IPS-20b (cell line): ENCODE results near the gene XPOT.

Experiments used
- H3K27ac ChIP-seq: one replicate; pipeline ENCODE4 v1.5.1; 2013; ENCODE audit warnings: low read length
- H3K27me3 ChIP-seq: 2 replicates; pipeline ENCODE4 v1.6.1; 2013; ENCODE audit warnings: mild to moderate bottlenecking, low read length, inconsistent platforms; ENCODE audit not compliant: insufficient read depth
- H3K36me3 ChIP-seq: 2 replicates; pipeline ENCODE4 v1.6.1; 2013; ENCODE audit warnings: low read depth, mild to moderate bottlenecking, inconsistent platforms, low read length, moderate library complexity; ENCODE audit not compliant: insufficient read depth
- H3K4me1 ChIP-seq: 2 replicates; pipeline ENCODE4 v1.6.1; 2013; ENCODE audit warnings: mild to moderate bottlenecking, control low read depth, inconsistent platforms, low read length, moderate library complexity; ENCODE audit not compliant: insufficient read depth
- H3K4me3 ChIP-seq: 2 replicates; pipeline ENCODE4 v1.5.1; 2013; ENCODE audit warnings: mild to moderate bottlenecking, low read length, inconsistent platforms
- H3K9ac ChIP-seq: 2 replicates; pipeline ENCODE4 v1.6.1; 2013; ENCODE audit warnings: low read depth, mild to moderate bottlenecking, inconsistent platforms, low read length, moderate library complexity
- H3K9me3 ChIP-seq: 2 replicates; pipeline ENCODE4 v1.6.1; 2013; ENCODE audit warnings: mild to moderate bottlenecking, low read depth, low read length, inconsistent platforms; ENCODE audit not compliant: insufficient read depth

The XPOT gene

DNA sequence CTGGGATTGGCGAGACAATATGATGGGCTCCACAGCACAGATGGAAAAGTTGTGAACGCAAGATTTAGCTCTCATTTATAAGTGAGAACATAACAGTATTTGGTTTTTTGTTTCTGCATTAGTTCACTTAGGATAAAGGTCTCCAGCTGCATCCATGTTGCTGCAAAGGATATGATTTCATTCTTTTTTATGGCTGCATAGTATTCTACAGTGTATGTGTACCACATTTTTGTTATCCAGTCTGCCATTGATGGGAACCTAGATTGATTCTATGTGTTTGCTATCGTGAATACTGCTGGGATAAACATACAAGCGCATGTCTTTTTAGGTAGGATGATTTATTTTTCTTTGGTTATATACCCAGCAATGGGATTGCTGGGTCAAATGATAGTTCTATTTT lies 71.3 kb downstream of the XPOT start:
- Histone ChIP-seq H3K4me3 (no peak overlapping the region), H3K9me3 (peaks cover 11% of the 10 kb centered on the region; the same call in 1 of the 2 replicates), H3K4me1 (no peaks in the 10 kb centered on the region), H3K9ac (no peak overlapping the region), H3K27ac (no peak overlapping the region), H3K36me3 (peaks cover 75% of the 10 kb centered on the region), H3K27me3 (no peaks in the 10 kb centered on the region)

DNA sequence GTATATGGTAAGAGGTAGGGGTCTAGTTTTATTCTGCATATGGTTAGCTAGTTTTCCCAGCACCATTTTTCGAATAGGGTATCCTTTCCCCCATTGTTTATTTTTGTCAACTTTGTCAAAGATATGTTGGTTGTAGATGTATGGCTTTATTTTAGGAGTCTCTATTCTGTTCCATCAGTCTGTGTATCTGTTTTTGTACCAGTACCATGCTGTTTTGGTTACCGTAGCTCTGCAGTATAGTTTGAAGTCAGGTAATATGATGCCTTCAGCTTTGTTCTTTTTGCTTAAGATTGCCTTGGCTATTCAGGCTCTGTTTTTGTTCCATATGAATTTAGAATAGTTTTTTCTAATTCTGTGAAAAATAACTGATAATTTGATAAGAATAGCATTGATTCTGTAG lies 72.7 kb downstream of the XPOT start:
- Histone ChIP-seq H3K36me3 (peaks cover 72% of the 10 kb centered on the region), H3K4me3 (no peak overlapping the region), H3K9me3 (peaks cover 11% of the 10 kb centered on the region; the same call in 1 of the 2 replicates), H3K4me1 (no peaks in the 10 kb centered on the region), H3K27ac (no peak overlapping the region), H3K9ac (no peak overlapping the region), H3K27me3 (no peaks in the 10 kb centered on the region)

DNA sequence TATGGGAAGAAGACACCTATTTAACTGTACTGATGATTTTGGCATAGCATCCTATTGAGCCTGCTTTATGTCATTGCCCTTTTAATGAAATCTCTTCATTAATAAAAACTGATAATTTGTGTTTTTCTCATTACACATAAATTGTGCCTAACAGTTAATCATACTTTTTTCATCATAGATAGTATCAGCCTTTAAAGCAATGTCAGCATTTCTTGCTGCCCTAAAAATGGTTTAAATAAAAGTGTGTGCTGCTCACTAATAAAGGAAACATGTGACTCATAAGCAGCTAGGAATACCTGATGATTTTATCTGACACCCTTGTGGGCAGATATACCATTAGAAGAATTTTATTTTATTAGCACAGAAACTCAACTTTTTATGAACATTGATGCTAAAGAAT lies 74.5 kb downstream of the XPOT start:
- peaks cover 76% of the 10 kb centered on the region for H3K36me3 ChIP-seq

DNA sequence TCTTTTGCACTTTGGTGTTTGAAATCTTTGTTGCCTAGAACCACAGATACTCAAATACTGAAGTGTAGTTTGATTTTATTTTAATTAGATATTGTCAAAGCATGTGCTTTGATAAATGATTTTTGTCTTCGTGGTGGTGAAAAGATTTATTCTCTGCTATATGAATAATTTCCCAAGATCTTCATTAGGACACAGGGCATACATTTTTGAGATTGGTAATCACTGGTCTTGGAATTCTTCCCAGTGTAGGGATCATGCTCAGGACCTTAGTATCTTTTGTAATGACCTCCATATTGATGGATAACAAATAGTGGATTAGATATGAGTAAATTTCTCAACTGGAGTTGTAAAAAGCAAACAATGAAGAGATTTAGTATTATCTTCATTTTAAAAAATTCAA lies 76.0 kb downstream of the XPOT start:
- Histone ChIP-seq H3K4me3 (no peak overlapping the region), H3K4me1 (no peaks in the 10 kb centered on the region), H3K9me3 (peaks cover 11% of the 10 kb centered on the region; the same call in 1 of the 2 replicates), H3K9ac (no peak overlapping the region), H3K27me3 (no peaks in the 10 kb centered on the region), H3K36me3 (peaks cover 75% of the 10 kb centered on the region), H3K27ac (no peak overlapping the region)

More for the DNA sequence above, 74.5 kb downstream of the XPOT start:
- Histone ChIP-seq H3K4me3 (no peak overlapping the region), H3K27me3 (no peaks in the 10 kb centered on the region), H3K27ac (no peak overlapping the region), H3K4me1 (no peaks in the 10 kb centered on the region), H3K9me3 (peaks cover 11% of the 10 kb centered on the region; the same call in 1 of the 2 replicates), H3K9ac (no peak overlapping the region)

DNA sequence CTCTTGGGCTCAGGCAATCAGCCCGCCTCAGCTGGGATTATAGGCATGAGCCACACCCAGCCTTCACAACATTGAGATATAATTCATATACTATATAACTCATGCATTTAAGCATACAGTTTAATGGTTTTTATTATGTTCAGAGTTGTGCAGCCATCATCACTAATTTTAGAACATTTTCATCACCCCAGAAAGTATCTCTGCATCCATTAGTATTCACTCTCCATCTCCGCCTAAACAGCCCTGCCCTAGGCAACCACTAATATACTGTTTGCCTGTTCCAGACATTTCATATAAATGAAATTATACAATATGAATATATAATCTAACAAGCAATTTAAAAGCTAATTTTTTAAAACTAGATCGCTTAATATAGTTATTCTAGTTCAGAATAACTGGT lies 82.5 kb downstream of the XPOT start:
- Histone ChIP-seq H3K4me3 (no peak overlapping the region), H3K9ac (no peak overlapping the region), H3K36me3 (peaks cover 94% of the 10 kb centered on the region), H3K27me3 (no peaks in the 10 kb centered on the region), H3K9me3 (no peaks in the 10 kb centered on the region), H3K27ac (no peak overlapping the region), H3K4me1 (no peaks in the 10 kb centered on the region)

DNA sequence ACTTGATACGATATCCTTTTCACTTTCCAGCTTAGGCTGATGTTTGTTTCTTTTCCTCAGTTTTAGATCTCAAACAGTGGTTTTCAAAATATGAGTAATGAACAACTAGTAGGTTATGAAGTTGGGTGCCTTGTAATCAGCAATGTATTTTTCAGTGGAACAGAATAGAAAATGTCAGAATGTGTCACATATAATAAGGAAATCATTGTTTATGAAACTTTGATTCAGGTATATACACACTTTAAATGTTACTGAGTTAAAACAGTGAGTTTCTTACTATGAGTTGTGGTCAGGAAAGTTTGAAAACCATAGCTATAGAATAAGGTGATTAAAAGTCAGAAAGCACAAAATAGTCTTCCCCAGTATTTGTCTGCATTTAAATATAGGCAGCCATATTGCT lies 87.5 kb downstream of the XPOT start:
- peaks cover 89% of the 10 kb centered on the region for H3K36me3 ChIP-seq

DNA sequence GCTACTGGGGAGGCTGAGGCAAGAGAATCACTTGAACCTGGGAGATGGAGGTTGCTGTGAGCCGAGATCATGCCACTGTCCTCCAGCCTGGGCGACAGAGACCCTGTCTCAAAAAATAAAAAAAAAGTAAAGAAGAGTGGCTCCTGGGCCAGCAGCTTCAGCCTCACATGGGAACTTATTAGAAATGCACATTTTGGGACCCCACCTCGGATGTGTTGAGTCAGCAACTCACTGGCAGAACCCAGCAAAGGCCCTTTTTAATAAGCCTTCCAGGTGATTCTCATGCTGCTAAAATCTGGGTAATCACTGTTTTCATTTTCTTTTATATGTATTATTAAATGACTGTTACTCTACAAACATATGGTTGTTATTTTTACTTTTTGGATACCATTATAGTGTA lies 89.3 kb downstream of the XPOT start:
- Histone ChIP-seq H3K27ac (no peak overlapping the region), H3K36me3 (peaks cover 89% of the 10 kb centered on the region), H3K27me3 (no peaks in the 10 kb centered on the region), H3K9me3 (no peaks in the 10 kb centered on the region), H3K4me1 (no peaks in the 10 kb centered on the region), H3K4me3 (no peak overlapping the region), H3K9ac (no peak overlapping the region)

More for the DNA sequence above, 87.5 kb downstream of the XPOT start:
- H3K4me1 ChIP-seq: no peaks in the 10 kb centered on the region
- no peak overlapping the region for H3K9ac ChIP-seq
- H3K27me3 ChIP-seq: no peaks in the 10 kb centered on the region
- no peak overlapping the region for H3K27ac ChIP-seq
- no peaks in the 10 kb centered on the region for H3K9me3 ChIP-seq
- H3K4me3 ChIP-seq: no peak overlapping the region

DNA sequence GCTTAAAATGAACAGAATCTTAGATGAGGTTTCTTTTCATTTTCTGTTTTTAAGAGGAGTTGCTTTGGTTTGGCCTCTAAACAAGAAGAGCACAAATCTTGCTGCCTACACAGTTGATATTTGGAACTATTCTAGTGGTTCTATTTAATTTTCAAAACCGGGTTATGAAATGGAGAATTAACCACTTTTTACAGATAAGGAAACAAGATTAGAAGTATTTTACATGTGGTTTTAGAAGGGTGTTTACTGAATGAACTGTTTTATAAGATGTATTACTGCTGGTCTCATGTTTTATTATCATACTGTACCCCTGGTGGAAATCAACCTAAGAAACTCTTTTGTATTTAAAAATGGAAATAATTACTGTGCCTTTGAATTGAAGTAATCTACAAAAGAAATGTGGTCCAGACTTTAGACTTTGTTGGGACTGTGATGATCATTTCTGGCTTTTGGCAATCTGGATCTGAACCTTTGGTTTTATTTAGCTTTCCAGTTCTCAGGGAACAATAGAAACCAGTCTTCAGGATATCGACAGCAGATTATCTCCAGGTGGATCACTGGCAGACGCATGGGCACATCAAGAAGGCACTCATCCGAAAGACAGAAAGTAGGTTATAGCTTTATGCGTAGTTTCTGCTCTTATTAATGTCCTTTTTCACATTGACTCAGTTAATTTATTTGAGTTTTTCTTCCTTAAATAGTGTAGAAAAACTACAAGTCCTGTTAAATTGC lies 91.0 kb downstream of the XPOT start:
- Histone ChIP-seq H3K4me1 (no peaks in the 10 kb centered on the region), H3K27me3 (no peaks in the 10 kb centered on the region), H3K9me3 (no peaks in the 10 kb centered on the region), H3K36me3 (peaks cover 86% of the 10 kb centered on the region), H3K4me3 (no peak overlapping the region), H3K27ac (no peak overlapping the region), H3K9ac (no peak overlapping the region)

DNA sequence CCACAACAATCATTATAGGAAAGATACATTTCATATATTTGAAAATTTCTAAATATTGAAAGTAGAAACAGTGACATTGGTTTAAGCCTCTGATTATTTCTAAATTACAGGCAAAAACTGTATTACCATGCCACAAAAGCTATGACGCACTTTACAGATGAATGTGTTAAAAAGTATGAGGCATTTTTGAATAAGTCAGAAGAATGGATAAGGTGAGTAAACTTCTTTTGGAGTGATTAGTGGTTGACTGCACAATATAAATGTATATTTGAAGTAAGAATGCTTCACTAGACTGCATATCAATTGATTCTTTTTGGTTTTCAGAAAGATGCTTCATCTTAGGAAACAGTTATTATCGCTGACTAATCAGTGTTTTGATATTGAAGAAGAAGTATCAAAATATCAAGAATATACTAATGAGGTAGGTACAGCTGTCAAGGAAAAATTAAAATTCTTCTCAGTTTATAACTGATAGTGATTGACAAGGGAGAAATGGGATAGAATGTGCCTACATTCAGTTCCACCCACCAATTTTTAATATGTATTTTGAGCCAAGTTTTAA lies 92.7 kb downstream of the XPOT start:
- Histone ChIP-seq H3K4me1 (no peaks in the 10 kb centered on the region), H3K9me3 (no peaks in the 10 kb centered on the region), H3K36me3 (peaks cover 84% of the 10 kb centered on the region), H3K4me3 (no peak overlapping the region), H3K9ac (no peak overlapping the region), H3K27ac (no peak overlapping the region), H3K27me3 (no peaks in the 10 kb centered on the region)

DNA sequence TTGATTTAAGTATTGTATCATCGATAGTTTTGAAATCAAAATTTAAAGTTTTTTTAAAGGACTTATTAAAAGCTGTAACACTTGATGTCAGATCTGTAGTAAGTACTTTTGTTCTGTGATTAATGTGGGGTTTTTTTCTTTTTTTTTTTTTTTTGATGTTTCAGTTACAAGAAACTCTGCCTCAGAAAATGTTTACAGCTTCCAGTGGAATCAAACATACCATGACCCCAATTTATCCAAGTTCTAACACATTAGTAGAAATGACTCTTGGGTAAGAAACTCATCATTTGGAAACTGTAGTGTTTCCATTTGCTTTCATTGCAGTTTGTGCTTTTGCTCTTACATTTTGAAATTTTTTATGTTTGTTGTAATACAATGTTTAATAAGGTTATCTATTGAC lies 93.3 kb downstream of the XPOT start:
- Histone ChIP-seq H3K27me3 (no peaks in the 10 kb centered on the region), H3K9ac (no peak overlapping the region), H3K4me3 (no peak overlapping the region), H3K4me1 (no peaks in the 10 kb centered on the region), H3K27ac (no peak overlapping the region), H3K36me3 (peaks cover 83% of the 10 kb centered on the region), H3K9me3 (no peaks in the 10 kb centered on the region)

DNA sequence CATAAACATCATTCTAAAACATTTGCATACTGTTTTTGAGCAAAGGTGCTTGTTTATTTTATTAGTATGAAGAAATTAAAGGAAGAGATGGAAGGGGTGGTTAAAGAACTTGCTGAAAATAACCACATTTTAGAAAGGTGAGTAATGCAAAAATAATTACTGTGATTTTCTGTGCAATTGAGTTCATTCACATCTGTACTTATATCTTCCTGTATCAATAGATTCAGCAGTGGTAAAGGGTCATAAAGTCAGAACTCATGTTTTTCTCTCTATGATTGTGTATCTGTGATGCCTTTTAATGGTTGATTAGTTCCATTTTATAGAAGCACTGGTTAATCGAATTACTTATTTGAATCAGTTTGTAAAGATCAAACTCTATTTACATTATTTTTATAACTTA lies 93.7 kb downstream of the XPOT start:
- Histone ChIP-seq H3K27me3 (no peaks in the 10 kb centered on the region), H3K9ac (no peak overlapping the region), H3K4me1 (no peaks in the 10 kb centered on the region), H3K9me3 (no peaks in the 10 kb centered on the region), H3K27ac (no peak overlapping the region), H3K36me3 (peaks cover 83% of the 10 kb centered on the region), H3K4me3 (no peak overlapping the region)

DNA sequence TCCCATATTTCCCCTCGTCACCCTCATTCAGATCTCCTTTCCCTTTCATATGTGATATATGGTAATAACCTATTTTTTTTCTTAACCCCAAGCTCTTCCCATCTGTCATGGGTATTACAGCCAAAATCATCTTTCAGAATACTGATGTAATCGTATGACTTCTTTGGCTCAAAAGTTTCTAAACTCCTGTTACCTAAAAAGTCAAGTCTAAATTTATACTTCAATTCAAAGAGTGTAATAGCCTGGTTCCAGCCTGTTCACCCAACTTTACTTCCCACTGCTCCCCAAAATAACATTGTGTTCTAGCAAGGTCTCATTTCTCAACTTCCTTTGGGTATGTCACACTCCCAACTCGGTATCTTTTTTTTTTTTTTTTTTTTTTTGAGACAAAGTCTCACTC lies 96.2 kb downstream of the XPOT start:
- Histone ChIP-seq H3K36me3 (peaks cover 59% of the 10 kb centered on the region), H3K27ac (no peak overlapping the region), H3K4me3 (no peak overlapping the region), H3K27me3 (no peaks in the 10 kb centered on the region), H3K9ac (no peak overlapping the region), H3K9me3 (no peaks in the 10 kb centered on the region), H3K4me1 (no peaks in the 10 kb centered on the region)
